ENCODE results near the gene C11orf24.

GRCh38 chr11:68263444-68264035 lies 8.2 kb downstream of the C11orf24 start:
- no peak for TF ChIP-seq CTCF (IDR thresholded peaks at IDR 0.05)
- no peak for TF ChIP-seq ZFX (IDR thresholded peaks at IDR 0.05; ENCODE audit: borderline replicate concordance)
